Muscle layer of duodenum (tissue), 2 donors: ENCODE data around the gene ZNF835.
"Not testable (repeated sequence)": the region's sequence is repeated elsewhere in the genome, so short reads cannot be mapped to it uniquely, and the experiment has no call there.

Source experiments
- H3K27ac ChIP-seq: one replicate; pipeline ENCODE4 v1.7.0; 2013; ENCODE audit warnings: mild to moderate bottlenecking, low read length
- H3K27me3 ChIP-seq: one replicate; pipeline ENCODE4 v1.7.0; 2013; ENCODE audit warnings: low read depth, mild to moderate bottlenecking, control low read depth, low read length
- H3K36me3 ChIP-seq, 2 donors: one replicate each; pipeline ENCODE4 v1.7.0; 2013; ENCODE audit warnings: low read length in 2 of 2, control low read depth in 1 of 2, mild to moderate bottlenecking in 1 of 2; ENCODE audit not compliant: insufficient read depth in 2 of 2, control insufficient read depth in 1 of 2
- H3K4me1 ChIP-seq, 2 donors: one replicate each; pipeline ENCODE4 v1.7.0; 2013; ENCODE audit warnings: low read length in 2 of 2, mild to moderate bottlenecking in 2 of 2, control low read depth in 1 of 2, moderate library complexity in 1 of 2; ENCODE audit not compliant: insufficient read depth in 2 of 2, control insufficient read depth in 1 of 2
- H3K4me3 ChIP-seq, 2 donors: one replicate each; pipeline ENCODE4 v1.7.0; 2013; ENCODE audit warnings: low read length in 2 of 2, low read depth in 1 of 2, mild to moderate bottlenecking in 1 of 2
- H3K9me3 ChIP-seq, 2 donors: one replicate each; pipeline ENCODE4 v1.7.0; 2013; ENCODE audit warnings: low read length in 2 of 2, control low read depth in 1 of 2, mild to moderate bottlenecking in 1 of 2; ENCODE audit not compliant: control insufficient read depth in 1 of 2
- donor health status: healthy.

ZNF835 gene

GRCh38 chr19:56689198-56689597 lies 17.6 kb upstream of the ZNF835 start:
- no peaks in the 10 kb centered on the region for H3K27me3 ChIP-seq
- no peak overlapping the region for H3K27ac ChIP-seq
- no peak overlapping the region for H3K4me3 ChIP-seq
- H3K4me1 ChIP-seq, result no peaks in the 10 kb centered on the region
- H3K9me3 ChIP-seq, result peaks cover 0 to 6% of the 10 kb centered on the region in 2 donors
- H3K36me3 ChIP-seq, result no peaks in the 10 kb centered on the region

GRCh38 chr19:56687031-56687430 lies 15.5 kb upstream of the ZNF835 start:
- Histone ChIP-seq H3K27me3 (no peaks in the 10 kb centered on the region), H3K27ac (no peak overlapping the region), H3K9me3 (peaks cover 0 to 4% of the 10 kb centered on the region in 2 donors)

GRCh38 chr19:56683116-56683515 lies 11.6 kb upstream of the ZNF835 start:
- H3K9me3 ChIP-seq, result no peaks in the 10 kb centered on the region

More at GRCh38 chr19:56687031-56687430, 15.5 kb upstream of the ZNF835 start:
- Histone ChIP-seq H3K4me1 (no peaks in the 10 kb centered on the region), H3K36me3 (no peaks in the 10 kb centered on the region), H3K4me3 (no peak overlapping the region)

GRCh38 chr19:56681702-56682101 lies 10.1 kb upstream of the ZNF835 start:
- H3K27ac ChIP-seq, result no peak overlapping the region
- H3K4me1 ChIP-seq, result no peaks in the 10 kb centered on the region
- no peaks in the 10 kb centered on the region for H3K36me3 ChIP-seq
- H3K9me3 ChIP-seq, result no peaks in the 10 kb centered on the region
- no peak overlapping the region for H3K4me3 ChIP-seq
- H3K27me3 ChIP-seq, result no peaks in the 10 kb centered on the region

More at GRCh38 chr19:56683116-56683515, 11.6 kb upstream of the ZNF835 start:
- H3K4me1 ChIP-seq, result no peaks in the 10 kb centered on the region
- no peaks in the 10 kb centered on the region for H3K27me3 ChIP-seq
- no peak overlapping the region for H3K4me3 ChIP-seq
- no peaks in the 10 kb centered on the region for H3K36me3 ChIP-seq
- no peak overlapping the region for H3K27ac ChIP-seq

- Histone ChIP-seq H3K4me1 (no peaks in the 10 kb centered on the region), H3K36me3 (no peaks in the 10 kb centered on the region), H3K27me3 (no peaks in the 10 kb centered on the region), H3K27ac (no peak overlapping the region), H3K9me3 (no peaks in the 10 kb centered on the region), H3K4me3 (no peak overlapping the region)
These were observed 6.6 kb upstream of the ZNF835 start for GRCh38 chr19:56678205-56678604.

GRCh38 chr19:56672610-56673009 lies 1.1 kb upstream of the ZNF835 start:
- H3K4me1 ChIP-seq, result peaks cover 8 to 12% of the 10 kb centered on the region in 2 donors
- not testable (repeated sequence) for H3K36me3 ChIP-seq, H3K27ac ChIP-seq, H3K9me3 ChIP-seq, H3K4me3 ChIP-seq, H3K27me3 ChIP-seq

- Histone ChIP-seq H3K4me1 (peaks cover 8 to 12% of the 10 kb centered on the region in 2 donors), H3K36me3 (peaks cover 0 to 4% of the 10 kb centered on the region in 2 donors), H3K9me3 (peaks cover 0 to 6% of the 10 kb centered on the region in 2 donors), H3K27me3 (no peaks in the 10 kb centered on the region), H3K4me3 (peak overlapping the region; percentile 87 to 98), H3K27ac (no peak overlapping the region)
These were observed 470 bp downstream of the ZNF835 start for GRCh38 chr19:56670961-56671612.

- peak overlapping the region; percentile 87 to 98 for H3K4me3 ChIP-seq
These were observed 1.1 kb downstream of the ZNF835 start for GRCh38 chr19:56670401-56670960.

GRCh38 chr19:56668676-56669075 lies 2.9 kb downstream of the ZNF835 start:
- H3K27ac ChIP-seq, result no peak overlapping the region
- no peaks in the 10 kb centered on the region for H3K27me3 ChIP-seq
- H3K4me1 ChIP-seq, result peaks cover 8 to 12% of the 10 kb centered on the region in 2 donors
- H3K36me3 ChIP-seq, result peaks cover 0 to 15% of the 10 kb centered on the region in 2 donors
- peaks cover 0 to 6% of the 10 kb centered on the region in 2 donors for H3K9me3 ChIP-seq
- H3K4me3 ChIP-seq, result no peak overlapping the region

More at GRCh38 chr19:56670401-56670960, 1.1 kb downstream of the ZNF835 start:
- peaks cover 8 to 12% of the 10 kb centered on the region in 2 donors for H3K4me1 ChIP-seq
- H3K27me3 ChIP-seq, result no peaks in the 10 kb centered on the region
- no peak overlapping the region for H3K27ac ChIP-seq
- H3K36me3 ChIP-seq, result peaks cover 0 to 4% of the 10 kb centered on the region in 2 donors
- H3K9me3 ChIP-seq, result peaks cover 0 to 6% of the 10 kb centered on the region in 2 donors

GRCh38 chr19:56667311-56667870 lies 4.2 kb downstream of the ZNF835 start:
- H3K36me3 ChIP-seq, result peaks cover 0 to 22% of the 10 kb centered on the region in 2 donors
- H3K4me1 ChIP-seq, result peaks cover 8 to 12% of the 10 kb centered on the region in 2 donors
- no peak overlapping the region for H3K4me3 ChIP-seq
- peaks cover 0 to 6% of the 10 kb centered on the region in 2 donors for H3K9me3 ChIP-seq
- H3K27me3 ChIP-seq, result no peaks in the 10 kb centered on the region
- no peak overlapping the region for H3K27ac ChIP-seq

- H3K4me1 ChIP-seq, result no peaks in the 10 kb centered on the region
- H3K27ac ChIP-seq, result no peak overlapping the region
- peaks cover 0 to 27% of the 10 kb centered on the region in 2 donors for H3K36me3 ChIP-seq
- H3K9me3 ChIP-seq, result peaks cover 0 to 6% of the 10 kb centered on the region in 2 donors
- no peak overlapping the region for H3K4me3 ChIP-seq
- H3K27me3 ChIP-seq, result no peaks in the 10 kb centered on the region
These were observed 7.0 kb downstream of the ZNF835 start for GRCh38 chr19:56664511-56664910.
